Vagina (tissue), 2 donors: ENCODE results near the gene CRISPLD2. TPM values are rescaled to one million over a fixed set of nuclear protein-coding genes. Genes with fewer than 3 reads are reported as not detected.
"Not testable (repeated sequence)": the region's sequence is repeated elsewhere in the genome, so short reads cannot be mapped to it uniquely, and the experiment has no call there.

Experiments
- DNase-seq, 2 donors: peaks; one replicate each; pipeline ENCODE4 v3.0.0-alpha.2; 2017; ENCODE audit errors: extremely low spot score in 2 of 2
- H3K27ac ChIP-seq: fragments of 200-600 bp; sonication (generic); one replicate; pipeline ENCODE4 v1.5.1; 2019
- H3K27me3 ChIP-seq: fragments of 200-600 bp; sonication (generic); one replicate; pipeline ENCODE4 v1.5.1; 2019
- H3K36me3 ChIP-seq, 2 donors: fragments of 200-600 bp; sonication (generic); one replicate each; pipeline ENCODE4 v1.5.1; 2017 to 2019
- H3K4me1 ChIP-seq: fragments of 200-600 bp; sonication (generic); one replicate; pipeline ENCODE4 v1.5.1; 2019
- H3K4me3 ChIP-seq, 2 donors: fragments of 200-600 bp; sonication (generic); 1 replicate in 1 of 2; 2 replicates in 1 of 2; pipeline ENCODE4 v1.5.1; 2016 to 2019
- H3K9me3 ChIP-seq: fragments of 200-600 bp; sonication (generic); one replicate; pipeline ENCODE4 v1.5.1; 2019
- CTCF ChIP-seq, 3 experiments: fragments of 450-650 bp in 2 of 3; fragments of 200-600 bp in 1 of 3; sonication (generic) in 1 of 3; IDR thresholded peaks; one replicate each; pipeline ENCODE4 v1.5.1; 2017 to 2019; ENCODE audit warnings: antibody characterized with exemption in 3 of 3, mild to moderate bottlenecking in 2 of 3, moderate library complexity in 2 of 3
- POLR2A ChIP-seq, 2 donors: fragments of 450-650 bp; IDR thresholded peaks; one replicate each; pipeline ENCODE4 v1.6.1; 2017; ENCODE audit warnings: antibody characterized with exemption in 2 of 2, mild to moderate bottlenecking in 2 of 2, moderate library complexity in 2 of 2
- POLR2AphosphoS5 ChIP-seq, 2 donors: sonication (generic); formaldehyde crosslinking; IDR thresholded peaks; one replicate each; pipeline ENCODE4 v1.9.0; 2017; ENCODE audit warnings: antibody characterized with exemption in 2 of 2, mild to moderate bottlenecking in 2 of 2, low read depth in 1 of 2; ENCODE audit not compliant: insufficient read depth in 1 of 2
- intact Hi-C: fragments of 100-400 bp; cut with DNase I; formaldehyde crosslinking; loops from one replicate; pipeline ENCODE4 v1.15.1; 2023
- total RNA-seq: library from RNA; depleted of rRNA; stranded (reverse); fragments of >200 nt; gene quantifications from one replicate; pipeline ENCODE4 v1.2.3, GENCODE V29; 2016

The CRISPLD2 gene
- total RNA-seq, 1 donor from 2014 or later, result 320 TPM

- TF ChIP-seq POLR2A (IDR thresholded peaks at IDR 0.05), result no peak
- no peak for TF ChIP-seq CTCF (IDR thresholded peaks at IDR 0.05)
- no peak for TF ChIP-seq POLR2AphosphoS5 (IDR thresholded peaks at IDR 0.05; ENCODE audit: insufficient read depth in 1 of 2, low read depth in 1 of 2)
- intact Hi-C loops, result no loop called here
- DNase-seq, result no peak
Observed at GRCh38 chr16:84830765-84831384, 11.1 kb downstream of the CRISPLD2 start.

GRCh38 chr16:84831728-84832127 lies 11.9 kb downstream of the CRISPLD2 start:
- H3K4me1 ChIP-seq, result peaks cover 93% of the 10 kb centered on the region

More at GRCh38 chr16:84830765-84831384, 11.1 kb downstream of the CRISPLD2 start:
- no peaks in the 10 kb centered on the region for H3K27me3 ChIP-seq
- no peak overlapping the region for H3K4me3 ChIP-seq
- no peaks in the 10 kb centered on the region for H3K36me3 ChIP-seq
- H3K4me1 ChIP-seq, result peaks cover 94% of the 10 kb centered on the region
- no peaks in the 10 kb centered on the region for H3K9me3 ChIP-seq
- H3K27ac ChIP-seq, result peak overlapping the region; percentile 95

GRCh38 chr16:84832488-84833143 lies 12.8 kb downstream of the CRISPLD2 start:
- Histone ChIP-seq H3K4me1 (peaks cover 88% of the 10 kb centered on the region), H3K36me3 (no peaks in the 10 kb centered on the region), H3K27me3 (no peaks in the 10 kb centered on the region), H3K4me3 (peak overlapping the region in 1 of 2 donors; percentile 34), H3K27ac (peak overlapping the region; percentile 95), H3K9me3 (no peaks in the 10 kb centered on the region)
- intact Hi-C loops, result no loop called here
- DNase-seq, result peak in 1 of 2 donors; percentile 99
- TF ChIP-seq POLR2AphosphoS5 (IDR thresholded peaks at IDR 0.05; ENCODE audit: insufficient read depth in 1 of 2, low read depth in 1 of 2) (peak; percentile 92 to 99), POLR2A (IDR thresholded peaks at IDR 0.05) (peak in 1 of 2 donors; percentile 44), CTCF (IDR thresholded peaks at IDR 0.05) (no peak)

More at GRCh38 chr16:84831728-84832127, 11.9 kb downstream of the CRISPLD2 start:
- DNase-seq, H3K4me3 ChIP-seq, intact Hi-C loops, H3K27me3 ChIP-seq, H3K36me3 ChIP-seq, H3K9me3 ChIP-seq: not testable (repeated sequence)
- peak overlapping the region; percentile 95 for H3K27ac ChIP-seq

- Histone ChIP-seq H3K4me1 (peaks cover 88% of the 10 kb centered on the region), H3K36me3 (no peaks in the 10 kb centered on the region), H3K4me3 (peak overlapping the region in 1 of 2 donors; percentile 34), H3K9me3 (no peaks in the 10 kb centered on the region), H3K27ac (peak overlapping the region; percentile 95), H3K27me3 (no peaks in the 10 kb centered on the region)
- TF ChIP-seq POLR2AphosphoS5 (IDR thresholded peaks at IDR 0.05; ENCODE audit: insufficient read depth in 1 of 2, low read depth in 1 of 2) (no peak), CTCF (IDR thresholded peaks at IDR 0.05) (no peak), POLR2A (IDR thresholded peaks at IDR 0.05) (no peak)
- DNase-seq, result no peak
- intact Hi-C loops, result no loop called here
Observed at GRCh38 chr16:84833144-84833500, 13.3 kb downstream of the CRISPLD2 start.

- TF ChIP-seq POLR2A (IDR thresholded peaks at IDR 0.05) (no peak), CTCF (IDR thresholded peaks at IDR 0.05) (no peak), POLR2AphosphoS5 (IDR thresholded peaks at IDR 0.05; ENCODE audit: insufficient read depth in 1 of 2, low read depth in 1 of 2) (peak in 1 of 2 donors; percentile 14)
- Histone ChIP-seq H3K4me1 (peaks cover 88% of the 10 kb centered on the region), H3K27me3 (no peaks in the 10 kb centered on the region), H3K9me3 (no peaks in the 10 kb centered on the region), H3K4me3 (peak overlapping the region in 1 of 2 donors; percentile 34), H3K36me3 (peaks cover 0 to 5% of the 10 kb centered on the region in 2 donors), H3K27ac (peak overlapping the region; percentile 95)
- no peak for DNase-seq
- intact Hi-C loops, result no loop called here
Observed at GRCh38 chr16:84833542-84834402, 14.0 kb downstream of the CRISPLD2 start.
